ENCODE measurements around the gene TRIM33. TPM values are rescaled to one million over a fixed set of nuclear protein-coding genes. Genes with fewer than 3 reads are reported as not detected.

The TRIM33 gene
- total RNA-seq, 4 donors from 2014 or later, result 37.5 to 48.6 (median 41.1) TPM

DNA sequence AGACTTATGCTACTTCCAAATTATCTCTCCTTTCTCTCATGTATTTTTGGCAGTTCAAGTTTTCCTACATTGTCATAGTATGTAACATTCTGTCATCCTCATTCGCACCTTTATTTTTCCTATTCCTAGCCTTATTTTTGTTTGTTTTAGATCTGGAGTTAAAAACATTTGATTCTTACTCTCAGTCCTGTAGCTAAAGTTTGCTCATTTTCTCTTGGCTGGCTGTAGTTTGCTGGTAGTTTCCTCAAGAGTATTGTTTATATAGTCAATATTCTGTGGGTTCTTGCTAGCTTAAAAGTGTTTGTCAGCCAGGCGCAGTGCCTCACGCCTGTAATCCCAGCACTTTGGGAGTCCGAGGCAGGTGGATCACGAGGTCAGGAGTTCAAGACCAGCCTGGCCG lies 29.8 kb upstream of the TRIM33 start:
- WGBS, 2 donors, result 78 to 85% methylated on average over 6 of the region's 6 CpGs
- no peak for DNase-seq (ENCODE audit: low spot score in 2 of 2)
- TF ChIP-seq, protein P1, sequence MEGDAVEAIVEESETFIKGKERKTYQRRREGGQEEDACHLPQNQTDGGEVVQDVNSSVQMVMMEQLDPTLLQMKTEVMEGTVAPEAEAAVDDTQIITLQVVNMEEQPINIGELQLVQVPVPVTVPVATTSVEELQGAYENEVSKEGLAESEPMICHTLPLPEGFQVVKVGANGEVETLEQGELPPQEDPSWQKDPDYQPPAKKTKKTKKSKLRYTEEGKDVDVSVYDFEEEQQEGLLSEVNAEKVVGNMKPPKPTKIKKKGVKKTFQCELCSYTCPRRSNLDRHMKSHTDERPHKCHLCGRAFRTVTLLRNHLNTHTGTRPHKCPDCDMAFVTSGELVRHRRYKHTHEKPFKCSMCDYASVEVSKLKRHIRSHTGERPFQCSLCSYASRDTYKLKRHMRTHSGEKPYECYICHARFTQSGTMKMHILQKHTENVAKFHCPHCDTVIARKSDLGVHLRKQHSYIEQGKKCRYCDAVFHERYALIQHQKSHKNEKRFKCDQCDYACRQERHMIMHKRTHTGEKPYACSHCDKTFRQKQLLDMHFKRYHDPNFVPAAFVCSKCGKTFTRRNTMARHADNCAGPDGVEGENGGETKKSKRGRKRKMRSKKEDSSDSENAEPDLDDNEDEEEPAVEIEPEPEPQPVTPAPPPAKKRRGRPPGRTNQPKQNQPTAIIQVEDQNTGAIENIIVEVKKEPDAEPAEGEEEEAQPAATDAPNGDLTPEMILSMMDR (IDR thresholded peaks at IDR 0.05), result no peak
- TF ChIP-seq POLR2A (IDR thresholded peaks at IDR 0.05), result no peak
- intact Hi-C loops (cut with DNase I; ENCODE audit: low total_unique reads), result no loop called here
- H3K4me3 ChIP-seq (ENCODE audit: low read depth, poor library complexity, severe bottlenecking), result no peak overlapping the region

DNA sequence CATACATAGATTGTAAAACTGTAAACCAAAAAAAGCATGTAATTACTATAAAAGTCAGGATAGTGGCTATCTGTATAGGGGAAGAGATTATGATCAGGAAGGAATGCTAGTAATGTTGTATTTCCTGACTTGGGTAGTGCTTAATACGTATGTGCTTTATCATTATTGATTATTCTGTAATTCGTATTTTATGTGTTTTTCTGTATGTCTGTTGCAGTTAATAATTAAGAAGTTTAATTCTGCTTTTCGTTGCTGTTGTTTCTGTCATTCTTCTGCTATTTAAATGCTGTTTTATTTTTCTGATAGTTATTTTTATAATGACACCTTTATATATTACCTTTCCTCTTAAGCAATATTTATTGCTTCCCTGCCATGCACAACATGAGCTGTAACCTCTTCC lies 29.3 kb upstream of the TRIM33 start:
- intact Hi-C loops (cut with DNase I; ENCODE audit: low total_unique reads), result no loop called here
- 36 to 43% methylated on average over 3 of the region's 3 CpGs for WGBS, 2 donors
- TF ChIP-seq POLR2A (IDR thresholded peaks at IDR 0.05), result no peak
- TF ChIP-seq, protein P1 (IDR thresholded peaks at IDR 0.05), result no peak
- H3K4me3 ChIP-seq (ENCODE audit: low read depth, poor library complexity, severe bottlenecking), result no peak overlapping the region
- no peak for DNase-seq (ENCODE audit: low spot score in 2 of 2)

DNA sequence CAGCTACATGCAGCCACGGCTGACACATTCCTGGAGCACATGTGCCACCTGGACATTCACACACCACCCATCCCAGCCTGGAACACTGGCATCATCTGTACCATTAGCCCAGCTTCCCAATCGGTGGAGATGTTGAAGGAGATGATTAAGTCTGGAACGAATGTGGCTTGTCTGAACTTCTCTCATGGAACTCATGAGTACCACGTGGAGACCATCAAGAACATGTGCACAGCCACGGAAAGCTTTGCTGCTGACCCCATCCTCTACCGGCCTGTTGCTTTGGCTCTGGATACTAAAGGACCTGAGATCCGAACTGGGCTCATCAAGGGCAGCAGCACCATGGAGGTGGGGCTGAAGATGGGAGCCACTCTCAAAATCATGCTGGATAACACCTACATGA lies 25.0 kb upstream of the TRIM33 start:
- 88 to 92% methylated on average over 7 of the region's 7 CpGs for WGBS, 2 donors
- H3K4me3 ChIP-seq (ENCODE audit: low read depth, poor library complexity, severe bottlenecking), result no peak overlapping the region
- no peak for DNase-seq (ENCODE audit: low spot score in 2 of 2)
- TF ChIP-seq, protein P1 (IDR thresholded peaks at IDR 0.05), result no peak
- TF ChIP-seq POLR2A (IDR thresholded peaks at IDR 0.05), result no peak
- intact Hi-C loops (cut with DNase I; ENCODE audit: low total_unique reads), result no loop called here

DNA sequence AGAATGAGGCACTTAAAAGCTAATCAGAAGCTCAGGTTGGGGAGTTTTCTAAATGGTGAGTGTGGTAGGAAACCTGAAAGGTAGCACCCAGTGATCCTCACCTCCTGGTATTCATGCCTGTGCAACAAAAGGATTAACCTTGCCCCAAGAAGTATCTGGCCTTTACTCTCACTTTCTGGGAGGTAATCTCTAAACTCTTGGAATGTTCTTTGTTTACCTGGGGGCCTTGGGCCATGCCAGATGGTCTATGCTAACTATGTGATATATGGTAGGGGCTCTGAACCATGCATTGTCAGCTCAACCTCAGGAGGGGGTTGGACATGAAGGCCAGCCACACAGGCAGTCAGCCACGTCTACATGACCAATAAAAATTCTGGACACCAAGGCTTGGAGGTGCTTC lies 24.4 kb upstream of the TRIM33 start:
- intact Hi-C loops (cut with DNase I; ENCODE audit: low total_unique reads), result no loop called here
- no peak for TF ChIP-seq POLR2A (IDR thresholded peaks at IDR 0.05)
- TF ChIP-seq, protein P1 (IDR thresholded peaks at IDR 0.05), result no peak
- no peak overlapping the region for H3K4me3 ChIP-seq (ENCODE audit: low read depth, poor library complexity, severe bottlenecking)
- no peak for DNase-seq (ENCODE audit: low spot score in 2 of 2)
- 42 to 60% methylated on average over 1 of the region's 1 CpG for WGBS, 2 donors

DNA sequence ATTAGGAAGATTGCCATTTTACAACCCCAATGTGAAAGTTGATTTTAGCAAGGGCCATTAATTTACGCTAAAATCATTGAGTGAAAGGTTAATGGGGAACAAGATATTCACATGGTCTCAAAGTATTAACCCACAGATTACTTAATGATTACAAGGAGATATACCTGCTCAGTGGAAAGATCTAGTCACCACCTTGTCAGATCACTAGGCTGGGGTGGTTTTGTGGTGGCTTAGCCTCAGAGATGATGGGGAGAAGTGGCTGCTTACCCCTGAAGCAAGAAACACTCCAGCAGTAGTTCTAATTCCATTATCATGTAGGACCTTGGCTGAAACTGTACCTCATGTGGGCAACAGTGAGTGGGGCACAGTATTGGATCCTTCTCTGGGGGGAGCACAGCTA lies 20.1 kb upstream of the TRIM33 start:
- WGBS, 2 donors, result 32 to 35% methylated on average over 1 of the region's 1 CpG
- intact Hi-C loops (cut with DNase I; ENCODE audit: low total_unique reads), result no loop called here

DNA sequence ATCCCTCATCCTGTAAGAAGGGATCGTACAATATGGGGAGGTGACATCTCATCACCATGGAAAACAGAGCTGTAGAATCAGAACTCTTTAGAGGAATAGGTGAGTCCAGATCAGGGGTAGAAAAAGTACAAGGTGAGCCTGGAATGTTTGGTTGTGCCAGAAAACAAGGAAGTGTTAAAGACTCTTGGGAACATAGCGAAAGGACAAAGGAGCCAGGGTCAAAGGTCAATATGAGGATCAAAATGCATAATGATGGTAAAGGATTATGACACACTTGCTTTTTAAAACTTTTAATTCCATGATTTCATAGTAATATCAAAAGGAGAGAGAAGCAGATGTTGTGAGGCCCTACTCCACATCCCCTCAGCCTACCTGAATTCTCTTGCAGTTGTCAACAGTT lies 19.2 kb upstream of the TRIM33 start:
- TF ChIP-seq, protein P1 (IDR thresholded peaks at IDR 0.05), result no peak
- no peak for TF ChIP-seq POLR2A (IDR thresholded peaks at IDR 0.05)
- intact Hi-C loops (cut with DNase I; ENCODE audit: low total_unique reads), result no loop called here
- H3K4me3 ChIP-seq (ENCODE audit: low read depth, poor library complexity, severe bottlenecking), result no peak overlapping the region
- WGBS, 2 donors, result 90 to 98% methylated on average over 2 of the region's 2 CpGs
- no peak for DNase-seq (ENCODE audit: low spot score in 2 of 2)

More for the DNA sequence above, 20.1 kb upstream of the TRIM33 start:
- H3K4me3 ChIP-seq (ENCODE audit: low read depth, poor library complexity, severe bottlenecking), result no peak overlapping the region
- TF ChIP-seq, protein P1 (IDR thresholded peaks at IDR 0.05), result no peak
- no peak for TF ChIP-seq POLR2A (IDR thresholded peaks at IDR 0.05)
- no peak for DNase-seq (ENCODE audit: low spot score in 2 of 2)

Measured in lower leg skin (tissue), 4 donors.